Thymus (tissue), 11 donors: Measurements from ENCODE around the gene MON2. TPM values are rescaled to one million over a fixed set of nuclear protein-coding genes. Genes with fewer than 3 reads are reported as not detected.

Source experiments
- DNase-seq, 9 donors: peaks; one replicate each; pipeline ENCODE4 v3.0.0-alpha.2; 2013; ENCODE audit warnings: low spot score in 9 of 9, low read depth in 6 of 9, missing footprints in 1 of 9
- H3K27ac ChIP-seq, 2 donors: one replicate each; pipeline ENCODE4 v1.5.1; 2013; ENCODE audit warnings: control low read depth in 1 of 2, low read depth in 1 of 2, low read length in 1 of 2, mild to moderate bottlenecking in 1 of 2, moderate library complexity in 1 of 2
- H3K27me3 ChIP-seq, 2 donors: one replicate each; pipeline ENCODE4 v1.5.1; 2013; ENCODE audit warnings: low read length in 1 of 2; ENCODE audit not compliant: control insufficient read depth in 2 of 2, insufficient read depth in 1 of 2
- H3K36me3 ChIP-seq, 2 donors: one replicate each; pipeline ENCODE4 v1.5.1; 2013; ENCODE audit warnings: low read length in 1 of 2, mild to moderate bottlenecking in 1 of 2, moderate library complexity in 1 of 2; ENCODE audit not compliant: control insufficient read depth in 2 of 2, insufficient read depth in 2 of 2
- H3K4me1 ChIP-seq, 2 donors: one replicate each; pipeline ENCODE4 v1.5.1; 2013; ENCODE audit warnings: low read length in 2 of 2; ENCODE audit not compliant: control insufficient read depth in 2 of 2, insufficient read depth in 2 of 2
- H3K4me3 ChIP-seq, 2 donors: one replicate each; pipeline ENCODE4 v1.5.1; 2013; ENCODE audit warnings: low read length in 2 of 2, control low read depth in 1 of 2, mild to moderate bottlenecking in 1 of 2
- H3K9me3 ChIP-seq, 2 donors: one replicate each; pipeline ENCODE4 v1.5.1; 2013; ENCODE audit warnings: low read length in 1 of 2, mild to moderate bottlenecking in 1 of 2; ENCODE audit not compliant: control insufficient read depth in 2 of 2, insufficient read depth in 1 of 2
- WGBS: extraction: QIAGEN DNeasy Blood & Tissue Kit; methylation state at CpG from one replicate; pipeline ENCODE4 v1.1.7; 2013; 5-methylcytosine and 5-hydroxymethylcytosine counted together
- polyA plus RNA-seq: library from polyadenylated mRNA; stranded (reverse); fragments of 200-250 nt; gene quantifications from one replicate; pipeline ENCODE4 v1.2.3, GENCODE V29; 2013
- total RNA-seq: library from RNA; stranded (reverse); fragments of 120-200 nt; gene quantifications from one replicate; pipeline ENCODE4 v1.2.4, GENCODE V29; 2013
- donor health status: healthy.

MON2 gene
- total and polyA plus RNA-seq, 2 donors = 21.4 to 32.7 TPM

DNA sequence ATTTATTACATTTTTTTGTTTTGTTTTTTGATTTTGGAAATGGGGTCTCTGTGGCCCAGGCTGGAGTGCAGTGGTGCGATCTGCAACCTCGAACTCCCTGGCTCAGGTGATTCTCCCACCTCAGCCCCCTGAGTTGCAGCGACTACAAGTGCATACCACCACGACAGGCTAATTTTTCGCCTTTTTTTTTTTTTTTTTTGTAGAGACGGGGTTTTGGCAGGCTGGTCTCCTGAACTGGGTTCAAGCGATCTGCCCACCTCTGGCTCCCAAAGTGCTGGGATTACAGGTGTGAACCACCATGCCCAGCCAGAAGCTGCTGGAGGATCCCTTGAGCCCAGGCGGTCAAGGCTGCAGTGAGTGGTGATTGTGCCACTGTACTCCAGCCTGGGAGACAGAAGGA, 2.3 kb downstream of the MON2 start:
- peaks cover 4 to 12% of the 10 kb centered on the region in 2 donors for H3K36me3 ChIP-seq
- H3K4me1 ChIP-seq = peaks cover 5 to 11% of the 10 kb centered on the region in 2 donors
- H3K27me3 ChIP-seq = no peaks in the 10 kb centered on the region
- peak overlapping the region in 1 of 2 donors; percentile 4 for H3K4me3 ChIP-seq
- H3K27ac ChIP-seq = no peak overlapping the region
- DNase-seq = no peak
- no peaks in the 10 kb centered on the region for H3K9me3 ChIP-seq
- WGBS = 96% methylated on average over 8 of the region's 8 CpGs

DNA sequence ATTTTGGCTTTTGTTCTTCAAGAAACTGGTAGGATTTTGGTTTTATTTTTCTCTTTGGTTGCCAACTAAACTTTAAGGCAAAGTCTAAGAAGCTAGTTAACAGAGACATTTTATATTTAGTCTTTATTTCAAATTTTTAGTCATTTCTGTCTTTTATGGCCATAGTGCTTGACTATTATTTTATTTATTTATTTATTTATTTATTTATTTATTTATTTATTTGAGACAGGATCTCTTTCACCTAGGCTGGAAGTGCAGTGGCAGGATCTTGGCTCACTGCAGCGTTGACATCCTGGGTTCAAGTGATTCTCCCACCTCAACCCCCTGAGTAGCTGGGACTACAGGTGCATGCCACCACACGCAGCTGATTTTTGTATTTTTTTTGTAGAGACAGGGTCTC, 3.1 kb downstream of the MON2 start:
- Histone ChIP-seq H3K27ac (no peak overlapping the region), H3K27me3 (no peaks in the 10 kb centered on the region), H3K36me3 (peaks cover 4 to 13% of the 10 kb centered on the region in 2 donors), H3K4me1 (peaks cover 5 to 11% of the 10 kb centered on the region in 2 donors), H3K4me3 (no peak overlapping the region), H3K9me3 (no peaks in the 10 kb centered on the region)
- over 99% methylated on average over 2 of the region's 2 CpGs for WGBS
- no peak for DNase-seq

DNA sequence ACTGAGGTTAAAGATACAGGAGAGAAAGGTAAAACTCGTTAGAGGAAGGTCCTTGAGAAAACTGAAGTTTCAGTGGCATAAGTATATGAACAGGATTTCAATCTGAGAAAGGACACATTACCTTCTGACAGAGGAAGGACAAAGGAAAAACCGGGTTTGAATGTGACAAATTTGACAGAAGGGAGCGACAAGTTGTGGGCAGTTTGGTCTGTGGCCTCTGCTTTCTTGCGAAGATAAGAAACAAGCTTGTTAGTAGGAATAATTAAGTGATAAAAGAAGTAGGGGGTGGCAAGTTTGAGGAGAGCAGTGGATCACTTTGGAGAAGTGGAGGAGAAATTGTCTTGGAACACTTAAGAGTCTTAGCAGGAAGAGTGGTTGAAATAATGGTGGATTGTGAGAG, 5.1 kb downstream of the MON2 start:
- H3K4me1 ChIP-seq = peaks cover 5 to 6% of the 10 kb centered on the region in 2 donors

DNA sequence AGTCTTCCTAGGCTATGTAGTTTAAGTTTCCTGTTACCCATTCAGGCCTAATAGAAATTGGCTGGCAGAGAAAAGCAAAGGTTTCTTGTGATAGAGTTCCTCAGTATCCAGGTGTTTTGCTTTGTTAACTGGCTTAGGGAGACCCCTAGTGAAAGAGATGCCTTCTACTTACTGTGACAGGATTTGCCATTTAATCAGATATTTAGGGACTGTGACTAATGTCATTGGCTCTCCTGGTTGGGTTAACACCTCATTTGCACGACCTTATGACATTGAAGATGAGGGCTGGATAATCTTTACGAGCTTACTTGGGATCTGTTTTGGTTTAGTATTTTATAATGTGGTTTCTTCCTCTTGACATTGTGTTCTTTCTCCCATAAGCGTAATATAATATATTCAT, 5.8 kb downstream of the MON2 start:
- WGBS = 96% methylated on average over 3 of the region's 3 CpGs
- DNase-seq = peak in 1 of 9 donors; percentile 4
- Histone ChIP-seq H3K27me3 (no peaks in the 10 kb centered on the region), H3K9me3 (no peaks in the 10 kb centered on the region), H3K4me1 (peaks cover 5 to 6% of the 10 kb centered on the region in 2 donors), H3K27ac (no peak overlapping the region), H3K4me3 (no peak overlapping the region), H3K36me3 (peaks cover 6 to 20% of the 10 kb centered on the region in 2 donors)

More for the DNA sequence above, 5.1 kb downstream of the MON2 start:
- Histone ChIP-seq H3K27me3 (no peaks in the 10 kb centered on the region), H3K27ac (no peak overlapping the region), H3K9me3 (no peaks in the 10 kb centered on the region), H3K4me3 (no peak overlapping the region), H3K36me3 (peaks cover 4 to 18% of the 10 kb centered on the region in 2 donors)
- 93% methylated on average over 4 of the region's 4 CpGs for WGBS
- DNase-seq = no peak

DNA sequence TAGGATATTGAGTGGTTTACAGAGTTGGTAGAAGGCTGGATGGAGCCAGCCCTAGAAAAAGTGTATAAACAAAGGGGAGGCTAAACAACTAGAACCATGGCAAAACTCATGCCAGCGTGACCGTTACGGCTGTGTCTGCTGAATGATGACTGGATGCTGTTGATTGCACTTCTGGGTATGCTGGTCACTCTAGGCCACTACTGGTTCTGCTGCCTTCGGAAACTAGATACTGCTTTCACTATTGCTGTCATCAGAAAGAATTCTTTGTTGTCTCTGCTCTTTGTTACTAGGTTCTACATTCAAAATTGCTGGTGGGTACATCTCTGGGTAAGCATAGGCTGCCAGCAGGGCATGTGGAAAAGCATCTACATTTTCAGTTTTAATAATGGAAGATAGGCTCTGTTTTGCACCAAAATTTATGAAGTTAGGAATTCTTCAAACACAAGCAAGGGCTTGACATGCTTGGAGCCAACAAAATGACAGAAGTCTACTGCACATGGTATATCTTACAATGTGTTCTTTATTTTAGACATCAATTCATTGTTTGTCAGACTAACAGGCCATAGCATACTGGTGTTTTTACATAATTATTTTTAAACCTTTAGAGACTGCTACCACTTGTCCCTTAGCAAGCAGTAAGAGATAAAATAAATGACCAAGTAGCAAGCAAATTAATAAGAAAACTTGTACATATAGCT, 15.4 kb downstream of the MON2 start:
- Histone ChIP-seq H3K9me3 (no peaks in the 10 kb centered on the region), H3K4me1 (no peaks in the 10 kb centered on the region), H3K4me3 (no peak overlapping the region), H3K27me3 (no peaks in the 10 kb centered on the region), H3K27ac (no peak overlapping the region), H3K36me3 (peaks cover 14 to 16% of the 10 kb centered on the region in 2 donors)
- WGBS = 80% methylated on average over 4 of the region's 4 CpGs
- DNase-seq = no peak

DNA sequence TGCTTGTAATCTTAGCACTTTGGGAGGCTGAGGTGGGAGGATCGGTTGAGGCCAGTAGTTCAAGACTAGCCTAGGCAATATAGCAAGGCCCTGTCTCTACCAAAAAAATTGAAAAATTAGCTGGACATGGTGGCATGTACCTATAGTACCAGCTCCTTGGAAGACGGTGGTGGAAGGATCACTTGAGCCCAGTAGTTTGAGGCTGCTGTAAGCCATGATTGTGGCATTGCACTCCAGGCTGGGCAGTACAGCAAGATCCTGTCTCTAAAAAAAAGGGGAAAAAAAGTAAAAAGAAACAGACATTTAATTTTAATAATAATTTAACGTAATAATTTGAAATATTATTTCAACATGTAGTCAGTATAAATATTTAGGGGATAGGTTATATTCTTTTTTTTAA, 16.1 kb downstream of the MON2 start:
- Histone ChIP-seq H3K4me1 (no peaks in the 10 kb centered on the region), H3K36me3 (peaks cover 9 to 15% of the 10 kb centered on the region in 2 donors), H3K27ac (no peak overlapping the region), H3K27me3 (no peaks in the 10 kb centered on the region), H3K9me3 (no peaks in the 10 kb centered on the region), H3K4me3 (no peak overlapping the region)
- DNase-seq = no peak
- WGBS = 97% methylated on average over 3 of the region's 3 CpGs

DNA sequence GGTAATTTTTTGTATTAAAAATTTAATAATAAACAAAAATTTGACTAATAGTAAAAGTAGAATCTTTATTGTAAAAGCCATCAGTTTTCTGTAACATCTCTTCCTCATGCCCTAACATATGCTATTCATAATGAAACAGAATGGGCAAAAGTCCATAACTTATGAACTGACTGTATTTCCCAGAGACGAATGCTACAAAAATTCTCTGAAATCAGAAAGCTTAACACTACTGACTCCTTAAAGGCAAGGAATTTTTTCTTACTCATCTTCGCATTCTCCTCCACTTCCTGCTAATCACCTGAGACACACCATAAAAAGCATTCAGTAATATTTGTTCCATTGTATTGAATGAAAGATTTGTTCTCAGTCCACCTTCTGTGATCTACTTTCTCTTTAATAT, 17.6 kb downstream of the MON2 start:
- H3K27ac ChIP-seq = no peak overlapping the region
- 98% methylated on average over 2 of the region's 2 CpGs for WGBS
- no peak overlapping the region for H3K4me3 ChIP-seq
- H3K9me3 ChIP-seq = no peaks in the 10 kb centered on the region
- no peaks in the 10 kb centered on the region for H3K4me1 ChIP-seq
- H3K36me3 ChIP-seq = peaks cover 7 to 13% of the 10 kb centered on the region in 2 donors
- H3K27me3 ChIP-seq = no peaks in the 10 kb centered on the region
- DNase-seq = no peak

DNA sequence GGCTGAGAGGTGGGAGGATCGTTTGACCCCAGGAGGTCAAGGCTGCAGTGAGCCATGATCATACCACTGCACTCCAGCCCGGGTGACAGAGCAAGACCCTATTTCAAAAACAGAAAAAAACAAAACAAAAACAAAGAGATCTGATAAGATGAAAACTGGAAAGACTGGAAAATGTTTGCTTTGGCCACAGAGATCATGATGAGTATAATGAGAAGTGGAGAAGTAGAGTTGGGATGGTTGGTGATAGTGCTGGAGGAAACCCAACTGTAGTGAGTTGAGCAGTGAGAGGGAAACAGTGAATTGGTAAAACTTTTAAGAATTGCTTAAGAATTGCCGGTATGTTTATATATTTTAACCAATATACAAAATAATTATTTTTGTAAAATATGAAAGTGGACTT, 39.2 kb downstream of the MON2 start:
- H3K4me3 ChIP-seq = no peak overlapping the region
- H3K27ac ChIP-seq = no peak overlapping the region
- 96% methylated on average over 3 of the region's 3 CpGs for WGBS
- DNase-seq = no peak
- no peaks in the 10 kb centered on the region for H3K4me1 ChIP-seq
- H3K9me3 ChIP-seq = no peaks in the 10 kb centered on the region
- H3K27me3 ChIP-seq = no peaks in the 10 kb centered on the region
- peaks cover 12 to 39% of the 10 kb centered on the region in 2 donors for H3K36me3 ChIP-seq

DNA sequence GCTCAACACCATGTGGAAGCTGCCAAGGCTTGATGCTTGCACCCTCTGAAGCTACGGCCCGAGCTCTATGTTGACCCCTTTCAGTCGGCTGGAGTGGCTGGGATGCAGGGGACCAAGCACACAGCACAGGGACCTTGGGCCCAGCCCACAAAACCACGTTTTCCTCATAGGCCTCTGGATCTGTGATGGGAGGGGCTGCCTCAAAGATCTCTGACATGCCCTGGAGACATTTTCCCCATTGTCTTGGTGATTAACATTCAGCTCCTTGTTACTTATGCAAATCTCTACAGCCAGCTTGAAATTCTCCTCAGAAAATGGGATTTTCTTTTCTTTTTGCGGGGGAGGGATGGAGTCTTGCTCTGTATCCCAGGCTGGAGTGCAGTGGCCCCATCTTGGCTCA, 46.3 kb downstream of the MON2 start:
- no peak for DNase-seq
- Histone ChIP-seq H3K27ac (no peak overlapping the region), H3K36me3 (peaks cover 4 to 16% of the 10 kb centered on the region in 2 donors), H3K9me3 (peaks cover 0 to 8% of the 10 kb centered on the region in 2 donors), H3K4me1 (peaks cover 0 to 4% of the 10 kb centered on the region in 2 donors), H3K4me3 (no peak overlapping the region), H3K27me3 (no peaks in the 10 kb centered on the region)
- WGBS = 100% methylated on average over 5 of the region's 5 CpGs
